ENCODE data around the gene SV2A. TPM values are rescaled to one million over a fixed set of nuclear protein-coding genes. Genes with fewer than 3 reads are reported as not detected.

The SV2A gene
- total and polyA plus RNA-seq, 2 donors (not counting 1 experiment from before 2014, with no cell fraction given) = 0.07 to 0.24 TPM

DNA sequence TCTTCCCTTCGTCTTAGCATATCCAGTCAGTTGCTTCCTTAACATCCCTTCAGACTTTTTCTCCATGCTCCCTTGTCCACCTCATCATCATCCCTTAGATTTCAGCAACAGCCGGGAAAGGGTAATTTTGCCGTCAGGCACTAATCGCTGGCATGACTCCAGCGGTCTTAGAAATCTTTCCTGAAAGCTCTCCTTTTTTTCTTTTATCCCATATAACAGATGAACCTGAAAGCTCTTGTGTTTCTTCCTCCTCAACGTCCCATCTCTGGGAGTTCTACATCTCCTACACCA lies 28.7 kb downstream of the SV2A start:
- ChIA-PET CTCF (interaction anchor here (0.7 to 2.6 kb wide), 7 partner anchors 10 to 999 kb away, joined by 3 to 8 read pairs (median 4); partner anchors contain the start of gene SF3B4), POLR2A (interaction anchor here (0.5 to 3.3 kb wide), 6 partner anchors 10 to 658 kb away, joined by 4 to 37 read pairs (median 10); partner anchors contain the start of genes BOLA1 and SF3B4)
- H3K36me3 ChIP-seq (replicated peaks in 1 of 2; ENCODE audit: control extremely low read depth in 1 of 2, control insufficient read depth in 1 of 2, extremely low read depth in 1 of 2, insufficient read depth in 2 of 2, low read length in 1 of 2) = peaks cover 0 to under 1% of the 10 kb centered on the region in 2 experiments
- peaks cover 2% of the 10 kb centered on the region for H3K4me1 Mint-ChIP-seq
- TF ChIP-seq EZH2 (IDR thresholded peaks at IDR 0.05; ENCODE audit: borderline replicate concordance, insufficient read depth, low read depth, low read length, poor library complexity, severe bottlenecking) = no peak
- TF ChIP-seq CTCF (IDR thresholded peaks at IDR 0.05) = no peak
- no peak overlapping the region for H3K4me3 Mint-ChIP-seq
- H3K4me3 ChIP-seq (ENCODE audit: control extremely low read depth in 1 of 5, extremely low read depth in 1 of 5, insufficient read depth in 1 of 5, low read depth in 2 of 5, low read length in 4 of 5) = peak overlapping the region; percentile 84 to 98 (median 92)
- peak overlapping the region; percentile 78 for H3K4me2 ChIP-seq (replicated peaks; ENCODE audit: low read depth, low read length, poor library complexity, severe bottlenecking)
- peaks cover 24% of the 10 kb centered on the region for H4K20me1 ChIP-seq (ENCODE audit: control insufficient read depth, insufficient read depth, low read length, poor library complexity, severe bottlenecking)
- no peak overlapping the region for H3K27ac Mint-ChIP-seq
- DNase-seq (no peak), ATAC-seq (ENCODE audit: low read depth) (no peak)
- no peaks in the 10 kb centered on the region for H3K9me3 Mint-ChIP-seq (ENCODE audit: insufficient read depth)
- intact Hi-C loops (cut with micrococcal nuclease) = loop anchor here (1.0 kb wide), 3 partner anchors 10 to 345 kb away; partner anchors contain the start of genes BOLA1 and SF3B4
- H3K27me3 ChIP-seq (replicated peaks in 1 of 4; ENCODE audit: control extremely low read depth in 1 of 4, control insufficient read depth in 3 of 4, insufficient read depth in 4 of 4, low read length in 3 of 4) = no peaks in the 10 kb centered on the region
- H3K9me3 ChIP-seq (ENCODE audit: control extremely low read depth in 1 of 3, control insufficient read depth in 2 of 3, insufficient read depth in 1 of 3, low read length in 2 of 3) = peaks cover 0 to 5% (median 0%) of the 10 kb centered on the region in 3 donors
- H3K27me3 Mint-ChIP-seq = no peaks in the 10 kb centered on the region
- H3K79me2 ChIP-seq (ENCODE audit: control insufficient read depth, insufficient read depth, low read length) = peaks cover 24% of the 10 kb centered on the region
- peak overlapping the region; percentile 86 for H2AFZ ChIP-seq (ENCODE audit: insufficient read depth, low read depth, low read length, poor library complexity, severe bottlenecking)
- peak overlapping the region; percentile 89 to 94 for H3K27ac ChIP-seq (ENCODE audit: low read length in 2 of 2)
- peak overlapping the region; percentile 81 for H3K9ac ChIP-seq (ENCODE audit: low read length)
- 59% methylated on average over 5 of the region's 6 CpGs for WGBS (ENCODE audit: insufficient coverage)
- peaks cover 21 to 29% of the 10 kb centered on the region in 2 donors for H3K4me1 ChIP-seq (ENCODE audit: control insufficient read depth in 2 of 2, insufficient read depth in 2 of 2, low read length in 2 of 2)

GRCh38 chr1:149888247-149888998 lies 29.2 kb downstream of the SV2A start:
- H3K79me2 ChIP-seq (ENCODE audit: control insufficient read depth, insufficient read depth, low read length) = peaks cover 30% of the 10 kb centered on the region
- peak overlapping the region; percentile 81 for H3K9ac ChIP-seq (ENCODE audit: low read length)
- peak overlapping the region; percentile 84 to 98 (median 92) for H3K4me3 ChIP-seq (ENCODE audit: control extremely low read depth in 1 of 5, extremely low read depth in 1 of 5, insufficient read depth in 1 of 5, low read depth in 2 of 5, low read length in 4 of 5)
- POLR2A ChIA-PET = interaction anchor here (0.5 to 4.9 kb wide), 18 partner anchors 11 to 659 kb away, joined by 3 to 51 read pairs (median 6); partner anchors contain the start of genes BOLA1, RPRD2 and SF3B4
- ATAC-seq (ENCODE audit: low read depth) = peak; percentile 7
- peaks cover 23 to 33% of the 10 kb centered on the region in 2 donors for H3K4me1 ChIP-seq (ENCODE audit: control insufficient read depth in 2 of 2, insufficient read depth in 2 of 2, low read length in 2 of 2)
- WGBS (ENCODE audit: insufficient coverage) = 6% methylated on average over 28 of the region's 28 CpGs
- no peak for TF ChIP-seq EZH2 (IDR thresholded peaks at IDR 0.05; ENCODE audit: borderline replicate concordance, insufficient read depth, low read depth, low read length, poor library complexity, severe bottlenecking)
- TF ChIP-seq CTCF (IDR thresholded peaks at IDR 0.05) = peak; percentile 57
- H3K27ac Mint-ChIP-seq = no peak overlapping the region
- peak overlapping the region; percentile 86 for H2AFZ ChIP-seq (ENCODE audit: insufficient read depth, low read depth, low read length, poor library complexity, severe bottlenecking)
- H3K4me1 Mint-ChIP-seq = peaks cover 7% of the 10 kb centered on the region
- H3K9me3 ChIP-seq (ENCODE audit: control extremely low read depth in 1 of 3, control insufficient read depth in 2 of 3, insufficient read depth in 1 of 3, low read length in 2 of 3) = peaks cover 0 to 5% (median 0%) of the 10 kb centered on the region in 3 donors
- H3K36me3 ChIP-seq (replicated peaks in 1 of 2; ENCODE audit: control extremely low read depth in 1 of 2, control insufficient read depth in 1 of 2, extremely low read depth in 1 of 2, insufficient read depth in 2 of 2, low read length in 1 of 2) = peaks cover 0 to 4% of the 10 kb centered on the region in 2 experiments
- peaks cover 26% of the 10 kb centered on the region for H4K20me1 ChIP-seq (ENCODE audit: control insufficient read depth, insufficient read depth, low read length, poor library complexity, severe bottlenecking)
- intact Hi-C loops (cut with micrococcal nuclease) = loop anchor here (1.0 kb wide), 3 partner anchors 11 to 346 kb away; partner anchors contain the start of genes BOLA1 and SF3B4
- peak overlapping the region; percentile 78 for H3K4me2 ChIP-seq (replicated peaks; ENCODE audit: low read depth, low read length, poor library complexity, severe bottlenecking)
- no peak overlapping the region for H3K4me3 Mint-ChIP-seq
- no peak for DNase-seq
- H3K27me3 ChIP-seq (replicated peaks in 1 of 4; ENCODE audit: control extremely low read depth in 1 of 4, control insufficient read depth in 3 of 4, insufficient read depth in 4 of 4, low read length in 3 of 4) = no peaks in the 10 kb centered on the region
- CTCF ChIA-PET = interaction anchor here (0.7 to 2.6 kb wide), 9 partner anchors 10 to 1000 kb away, joined by 3 to 14 read pairs (median 7); partner anchors contain the start of gene SF3B4
- peak overlapping the region; percentile 89 to 94 for H3K27ac ChIP-seq (ENCODE audit: low read length in 2 of 2)
- no peaks in the 10 kb centered on the region for H3K27me3 Mint-ChIP-seq
- H3K9me3 Mint-ChIP-seq (ENCODE audit: insufficient read depth) = no peaks in the 10 kb centered on the region

Measured in B cell (primary cell).